Spleen (tissue), 11 donors: ENCODE measurements around the gene ZSWIM6. TPM values are rescaled to one million over a fixed set of nuclear protein-coding genes. Genes with fewer than 3 reads are reported as not detected.
"Not testable (repeated sequence)": the region's sequence is repeated elsewhere in the genome, so short reads cannot be mapped to it uniquely, and the experiment has no call there.

Source experiments
- DNase-seq: peaks from one replicate; pipeline ENCODE4 v3.0.0-alpha.2; 2020
- H3K27ac ChIP-seq, 8 donors: fragments of 200-600 bp; sonication (generic) in 7 of 8; 1 replicate in 4 of 8; 2 replicates in 4 of 8; pipeline versions ENCODE4 v1.5.0 to v1.8.0; 2016 to 2021; ENCODE audit warnings: inconsistent platforms in 4 of 8, mild to moderate bottlenecking in 4 of 8, moderate library complexity in 1 of 8
- H3K27me3 ChIP-seq, 7 donors: fragments of 200-600 bp; sonication (generic) in 6 of 7; replicated peaks in 1 of 7; 1 replicate in 4 of 7; 2 replicates in 3 of 7; pipeline versions ENCODE4 v1.5.0 to v1.8.0; 2016 to 2021; ENCODE audit warnings: inconsistent platforms in 3 of 7, mild to moderate bottlenecking in 1 of 7
- H3K36me3 ChIP-seq, 6 donors: fragments of 200-600 bp; sonication (generic) in 5 of 6; 1 replicate in 4 of 6; 2 replicates in 2 of 6; pipeline versions ENCODE4 v1.5.0 to v1.8.0; 2016 to 2021; ENCODE audit warnings: inconsistent platforms in 2 of 6
- H3K4me1 ChIP-seq, 6 donors: fragments of 200-600 bp; sonication (generic) in 5 of 6; 1 replicate in 3 of 6; 2 replicates in 3 of 6; pipeline versions ENCODE4 v1.5.0 to v1.8.0; 2016 to 2021; ENCODE audit warnings: inconsistent platforms in 3 of 6
- H3K4me3 ChIP-seq, 8 donors: fragments of 200-600 bp; sonication (generic) in 7 of 8; 1 replicate in 4 of 8; 2 replicates in 4 of 8; pipeline versions ENCODE4 v1.5.0 to v1.8.0; 2016 to 2021; ENCODE audit warnings: inconsistent platforms in 4 of 8, mild to moderate bottlenecking in 4 of 8, moderate library complexity in 2 of 8
- H3K9me3 ChIP-seq, 8 donors: fragments of 200-600 bp; sonication (generic) in 7 of 8; 1 replicate in 4 of 8; 2 replicates in 4 of 8; pipeline versions ENCODE4 v1.5.0 to v1.8.0; 2016 to 2021; ENCODE audit warnings: inconsistent platforms in 4 of 8
- POLR2A ChIP-seq, 3 donors: fragments of 450-650 bp; IDR thresholded peaks; one replicate each; pipeline ENCODE4 v1.5.1; 2017; ENCODE audit warnings: antibody characterized with exemption in 3 of 3, mild to moderate bottlenecking in 1 of 3
- POLR2AphosphoS5 ChIP-seq, 3 donors: sonication (generic); formaldehyde crosslinking; IDR thresholded peaks; one replicate each; pipeline ENCODE4 v1.5.1; 2017; ENCODE audit warnings: antibody characterized with exemption in 3 of 3
- WGBS, 5 donors: extraction: QIAGEN DNeasy Blood & Tissue Kit in 3 of 5; methylation state at CpG; one replicate each; pipeline versions ENCODE4 v1.1.5 to v1.1.7; 2013 to 2018; 5-methylcytosine and 5-hydroxymethylcytosine counted together
- intact Hi-C: fragments of 100-400 bp; cut with DNase I; formaldehyde crosslinking; loops from one replicate; pipeline ENCODE4 v1.15.0; 2023; ENCODE audit warnings: low total_unique reads
- polyA plus RNA-seq, 3 donors: library from polyadenylated mRNA; stranded (reverse); fragments of 200-250 nt; gene quantifications; one replicate each; pipeline ENCODE4 v1.2.1, GENCODE V29; 2013
- total RNA-seq, 7 donors: library from RNA; depleted of rRNA in 3 of 7; stranded (reverse); fragments of >200 nt in 3 of 7; fragmentation: NEBNext Ultra II Directional in 4 of 7; extraction: Animal tissue kit (Norgen Biotek cat#: 25700) in 4 of 7; gene quantifications; one replicate each; pipeline versions ENCODE4 v1.1.0 to v1.2.1, GENCODE V29; 2016 to 2021
- TF ChIP-seq, protein P1 (sequence below), 11 experiments: fragments of 200-600 bp in 7 of 11; fragments of 450-650 bp in 4 of 11; sonication (generic) in 4 of 11; IDR thresholded peaks in 8 of 11; conservative IDR thresholded peaks in 3 of 11; 1 replicate in 7 of 11; 2 replicates in 4 of 11; pipeline versions ENCODE4 v1.4.0 to v1.8.0; 2016 to 2021; ENCODE audit warnings: antibody characterized with exemption in 11 of 11, inconsistent platforms in 4 of 11, mild to moderate bottlenecking in 1 of 11
- donor health status: healthy with polysubstance abuse.
- donor health status: DM: no; HTN: no; CAD: no; lungs with moderate emphysema.
- donor health status: DM: no; HTN: no; CAD: no.
- donor health status: Bipolar disorder and iron deficiency.
- donor health status: healthy.
- donor health status: DM: no; HTN: no; CAD: no.
- donor health status: DM: yes; HTN: yes; CAD: no.

Gene ZSWIM6
- total and polyA plus RNA-seq, 10 donors: 3.1 to 22.9 (median 16.9) TPM

- intact Hi-C loops: loop anchor here (5.0 kb wide), 1 partner anchor 66 kb away; no protein-coding TSS in a partner anchor
- Histone ChIP-seq H3K4me1 (peaks cover 6 to 70% (median 29%) of the 10 kb centered on the region in 6 donors), H3K36me3 (no peaks in the 10 kb centered on the region), H3K4me3 (no peak overlapping the region), H3K27ac (peak overlapping the region in 1 of 8 donors; percentile 9), H3K9me3 (no peaks in the 10 kb centered on the region), H3K27me3 (no peaks in the 10 kb centered on the region)
- WGBS, 5 donors: 85 to 90% (median 88%) methylated on average over 4 of the region's 4 CpGs
- TF ChIP-seq, protein P1, sequence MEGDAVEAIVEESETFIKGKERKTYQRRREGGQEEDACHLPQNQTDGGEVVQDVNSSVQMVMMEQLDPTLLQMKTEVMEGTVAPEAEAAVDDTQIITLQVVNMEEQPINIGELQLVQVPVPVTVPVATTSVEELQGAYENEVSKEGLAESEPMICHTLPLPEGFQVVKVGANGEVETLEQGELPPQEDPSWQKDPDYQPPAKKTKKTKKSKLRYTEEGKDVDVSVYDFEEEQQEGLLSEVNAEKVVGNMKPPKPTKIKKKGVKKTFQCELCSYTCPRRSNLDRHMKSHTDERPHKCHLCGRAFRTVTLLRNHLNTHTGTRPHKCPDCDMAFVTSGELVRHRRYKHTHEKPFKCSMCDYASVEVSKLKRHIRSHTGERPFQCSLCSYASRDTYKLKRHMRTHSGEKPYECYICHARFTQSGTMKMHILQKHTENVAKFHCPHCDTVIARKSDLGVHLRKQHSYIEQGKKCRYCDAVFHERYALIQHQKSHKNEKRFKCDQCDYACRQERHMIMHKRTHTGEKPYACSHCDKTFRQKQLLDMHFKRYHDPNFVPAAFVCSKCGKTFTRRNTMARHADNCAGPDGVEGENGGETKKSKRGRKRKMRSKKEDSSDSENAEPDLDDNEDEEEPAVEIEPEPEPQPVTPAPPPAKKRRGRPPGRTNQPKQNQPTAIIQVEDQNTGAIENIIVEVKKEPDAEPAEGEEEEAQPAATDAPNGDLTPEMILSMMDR (IDR thresholded peaks at IDR 0.05 in 8 of 11, conservative IDR thresholded peaks at IDR 0.05 in 3 of 11): no peak
- TF ChIP-seq POLR2AphosphoS5 (IDR thresholded peaks at IDR 0.05) (no peak), POLR2A (IDR thresholded peaks at IDR 0.05) (no peak)
- no peak for DNase-seq
Measured at GRCh38 chr5:61402970-61403900, 71.2 kb downstream of the ZSWIM6 start.

DNA sequence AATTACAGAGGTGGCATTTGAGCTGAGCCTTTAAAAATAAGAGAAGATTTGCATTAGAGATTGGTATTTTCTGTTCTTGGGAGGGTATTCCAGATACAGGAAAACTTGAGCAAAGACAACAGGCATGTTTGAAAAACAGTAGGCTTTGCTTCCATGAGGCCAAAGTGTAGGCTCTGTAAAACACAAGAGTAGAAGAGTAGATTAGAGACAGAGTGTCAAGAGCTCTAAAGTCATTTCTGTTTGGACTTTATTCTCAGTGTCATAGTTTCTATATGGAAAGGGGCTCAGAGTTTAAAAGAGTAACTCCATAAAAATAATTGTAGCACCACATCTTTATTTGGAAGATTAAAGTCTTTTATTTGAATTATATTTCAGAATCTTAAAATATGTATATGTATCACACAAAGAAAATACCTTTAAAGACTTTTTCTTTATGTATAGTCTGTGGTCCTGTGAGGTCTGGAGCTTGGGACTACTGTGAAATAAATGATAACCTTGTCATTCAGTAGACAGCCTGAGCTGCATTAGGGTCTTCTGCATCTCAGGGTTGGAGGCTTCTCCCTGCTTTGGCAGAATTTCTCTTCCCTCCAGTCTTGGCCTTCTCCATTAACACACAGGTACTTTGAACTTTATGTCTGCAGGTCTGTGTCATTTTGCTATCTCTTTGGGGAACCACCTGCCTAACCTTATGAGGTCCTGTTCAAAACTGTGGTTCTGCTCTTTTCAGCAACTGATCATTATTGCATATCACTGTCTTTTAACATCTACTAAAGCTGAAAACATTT, 73.6 kb downstream of the ZSWIM6 start:
- Histone ChIP-seq H3K27ac (no peak overlapping the region), H3K36me3 (no peaks in the 10 kb centered on the region), H3K27me3 (no peaks in the 10 kb centered on the region), H3K9me3 (no peaks in the 10 kb centered on the region), H3K4me3 (no peak overlapping the region), H3K4me1 (peaks cover 16 to 79% (median 46%) of the 10 kb centered on the region in 6 donors)
- no peak for DNase-seq
- TF ChIP-seq, protein P1 (IDR thresholded peaks at IDR 0.05 in 8 of 11, conservative IDR thresholded peaks at IDR 0.05 in 3 of 11): no peak
- no peak for TF ChIP-seq POLR2AphosphoS5 (IDR thresholded peaks at IDR 0.05)
- no peak for TF ChIP-seq POLR2A (IDR thresholded peaks at IDR 0.05)
- intact Hi-C loops: no loop called here

GRCh38 chr5:61406497-61406896, 74.4 kb downstream of the ZSWIM6 start:
- H3K36me3 ChIP-seq, H3K9me3 ChIP-seq, H3K27me3 ChIP-seq, intact Hi-C loops, DNase-seq, H3K27ac ChIP-seq, H3K4me3 ChIP-seq: not testable (repeated sequence)
- peaks cover 16 to 76% (median 44%) of the 10 kb centered on the region in 6 donors for H3K4me1 ChIP-seq
- 92 to 97% (median 94%) methylated on average over 4 of the region's 4 CpGs for WGBS, 5 donors

DNA sequence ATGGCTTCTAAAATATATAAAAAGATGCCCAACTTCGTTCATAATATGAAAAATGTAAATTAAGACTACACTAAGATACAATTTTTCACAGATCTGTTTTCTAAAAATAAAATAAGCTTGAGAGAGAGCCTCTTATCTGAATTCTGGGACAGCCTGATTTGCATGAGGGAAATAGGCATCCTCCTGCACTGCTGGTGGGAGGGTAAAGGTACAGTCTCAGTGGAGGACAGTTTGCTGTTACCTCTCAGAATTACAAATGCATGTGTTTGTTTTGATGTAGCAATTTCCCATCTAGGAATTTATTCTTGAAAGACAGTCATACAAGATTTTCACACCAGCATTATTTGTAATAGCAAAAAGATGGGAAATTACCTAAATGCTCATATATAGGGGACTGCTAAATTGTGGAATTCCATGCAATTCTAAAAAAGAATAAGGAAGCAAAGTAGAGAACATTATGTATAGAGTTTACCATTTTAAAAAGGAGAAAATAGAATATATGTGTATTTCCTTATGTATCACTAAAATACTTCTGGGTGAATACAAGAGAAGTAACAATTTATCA, 75.7 kb downstream of the ZSWIM6 start:
- H3K36me3 ChIP-seq: no peaks in the 10 kb centered on the region
- intact Hi-C loops: no loop called here
- no peak for DNase-seq
- peaks cover 16 to 70% (median 32%) of the 10 kb centered on the region in 6 donors for H3K4me1 ChIP-seq
- WGBS, 5 donors: 57 to 77% (median 68%) methylated on average over 1 of the region's 1 CpG
- H3K9me3 ChIP-seq: no peaks in the 10 kb centered on the region
- H3K27me3 ChIP-seq: no peaks in the 10 kb centered on the region
- peak overlapping the region in 6 of 8 donors; percentile 6 to 64 (median 42) for H3K27ac ChIP-seq
- TF ChIP-seq POLR2AphosphoS5 (IDR thresholded peaks at IDR 0.05) (no peak), POLR2A (IDR thresholded peaks at IDR 0.05) (no peak)
- TF ChIP-seq, protein P1 (IDR thresholded peaks at IDR 0.05 in 8 of 11, conservative IDR thresholded peaks at IDR 0.05 in 3 of 11): no peak
- no peak overlapping the region for H3K4me3 ChIP-seq
